Activated T-cell treated with anti-CD3 and anti-CD28 coated beads for 1 hour (primary cell): ENCODE data around the gene AK1.
A peak's percentile ranks its signal among the peaks of the same experiment; 100 is the strongest.
"Not testable (repeated sequence)": the region's sequence is repeated elsewhere in the genome, so short reads cannot be mapped to it uniquely, and the experiment has no call there.

Experiments
- DNase-seq: peaks from one replicate; pipeline ENCODE4 v3.0.0-alpha.2; 2020; ENCODE audit warnings: low read depth

AK1 gene

GRCh38 chr9:127884427-127884911 is 7.0 kb upstream of the AK1 start:
- no peak for DNase-seq

GRCh38 chr9:127883959-127884358 is 6.5 kb upstream of the AK1 start:
- no peak for DNase-seq

- not testable (repeated sequence) for DNase-seq
Measured at GRCh38 chr9:127881715-127882114, 4.2 kb upstream of the AK1 start.

GRCh38 chr9:127880143-127880542 is 2.7 kb upstream of the AK1 start:
- DNase-seq: no peak

- DNase-seq: no peak
Measured at GRCh38 chr9:127878652-127879390, 1.3 kb upstream of the AK1 start.

GRCh38 chr9:127878001-127878651 is 651 bp upstream of the AK1 start:
- DNase-seq: no peak

- no peak for DNase-seq
Measured at GRCh38 chr9:127876764-127877562, 512 bp downstream of the AK1 start.

GRCh38 chr9:127876026-127876763 is 1.3 kb downstream of the AK1 start:
- no peak for DNase-seq

- no peak for DNase-seq
Measured at GRCh38 chr9:127875306-127875966, 2.0 kb downstream of the AK1 start.

- DNase-seq: no peak
Measured at GRCh38 chr9:127874301-127875221, 2.9 kb downstream of the AK1 start.

- no peak for DNase-seq
Measured at GRCh38 chr9:127873886-127874285, 3.6 kb downstream of the AK1 start.

GRCh38 chr9:127873223-127873691 is 4.2 kb downstream of the AK1 start:
- DNase-seq: no peak

GRCh38 chr9:127872369-127873222 is 4.9 kb downstream of the AK1 start:
- DNase-seq: no peak

- no peak for DNase-seq
Measured at GRCh38 chr9:127871531-127871930, 5.9 kb downstream of the AK1 start.

- no peak for DNase-seq
Measured at GRCh38 chr9:127870887-127871286, 6.6 kb downstream of the AK1 start.

GRCh38 chr9:127870153-127870491 is 7.4 kb downstream of the AK1 start:
- not testable (repeated sequence) for DNase-seq

- DNase-seq: peak; percentile 73
Measured at GRCh38 chr9:127869310-127870152, 7.9 kb downstream of the AK1 start.

GRCh38 chr9:127868278-127868902 is 9.1 kb downstream of the AK1 start:
- DNase-seq: no peak
